Nephron progenitor cell (in vitro differentiated cells): Measurements from ENCODE around the gene ESRRG.

Source experiments
- DNase-seq: peaks from one replicate; pipeline ENCODE4 v3.0.0; 2021
- H3K27ac Mint-ChIP-seq: 2 replicates; pipeline ENCODE4 v1.8.0; 2021; ENCODE audit warnings: mild to moderate bottlenecking, moderate library complexity, mixed read lengths
- H3K27me3 Mint-ChIP-seq: 2 replicates; pipeline ENCODE4 v1.8.0; 2021; ENCODE audit warnings: mild to moderate bottlenecking, low read depth, mixed read lengths; ENCODE audit not compliant: poor library complexity
- H3K36me3 Mint-ChIP-seq: 2 replicates; pipeline ENCODE4 v1.8.0; 2021; ENCODE audit warnings: low read depth, mixed read lengths
- H3K4me1 Mint-ChIP-seq: 2 replicates; pipeline ENCODE4 v1.8.0; 2021; ENCODE audit warnings: mixed read lengths
- H3K4me3 Mint-ChIP-seq: 2 replicates; pipeline ENCODE4 v1.8.0; 2021; ENCODE audit warnings: mild to moderate bottlenecking, moderate library complexity, mixed read lengths
- H3K9me3 Mint-ChIP-seq: 2 replicates; pipeline ENCODE4 v1.8.0; 2021; ENCODE audit warnings: mild to moderate bottlenecking, moderate library complexity, mixed read lengths
- TF ChIP-seq, protein P1 (sequence below): fragments of 200-600 bp; sonication (generic); IDR thresholded peaks from 2 replicates; pipeline ENCODE4 v1.5.0; 2021; ENCODE audit warnings: antibody characterized with exemption

The ESRRG gene

DNA sequence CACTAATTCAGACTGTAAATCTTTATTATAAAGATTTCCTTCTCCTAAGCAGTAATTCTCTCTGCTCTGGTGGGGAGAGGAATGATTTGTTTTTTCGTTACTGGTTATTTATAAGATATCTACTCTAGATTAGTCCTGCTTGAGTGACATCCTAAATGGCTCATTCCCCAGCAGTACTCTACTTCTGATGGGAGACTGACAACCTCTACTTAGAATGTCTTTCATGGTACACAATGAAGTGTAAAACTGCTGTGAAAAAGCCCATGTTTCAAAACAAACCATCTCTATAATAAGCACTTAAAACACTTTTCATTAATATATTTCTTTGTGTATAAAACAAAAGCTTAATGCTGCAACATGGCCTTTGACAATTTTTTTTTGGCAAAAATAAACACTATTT is 33.9 kb upstream of the ESRRG start:
- Mint-ChIP-seq H3K4me3 (no peak overlapping the region), H3K4me1 (peaks cover 12% of the 10 kb centered on the region), H3K27ac (no peak overlapping the region), H3K36me3 (no peaks in the 10 kb centered on the region), H3K9me3 (no peaks in the 10 kb centered on the region), H3K27me3 (peaks cover 2% of the 10 kb centered on the region)
- TF ChIP-seq, protein P1, sequence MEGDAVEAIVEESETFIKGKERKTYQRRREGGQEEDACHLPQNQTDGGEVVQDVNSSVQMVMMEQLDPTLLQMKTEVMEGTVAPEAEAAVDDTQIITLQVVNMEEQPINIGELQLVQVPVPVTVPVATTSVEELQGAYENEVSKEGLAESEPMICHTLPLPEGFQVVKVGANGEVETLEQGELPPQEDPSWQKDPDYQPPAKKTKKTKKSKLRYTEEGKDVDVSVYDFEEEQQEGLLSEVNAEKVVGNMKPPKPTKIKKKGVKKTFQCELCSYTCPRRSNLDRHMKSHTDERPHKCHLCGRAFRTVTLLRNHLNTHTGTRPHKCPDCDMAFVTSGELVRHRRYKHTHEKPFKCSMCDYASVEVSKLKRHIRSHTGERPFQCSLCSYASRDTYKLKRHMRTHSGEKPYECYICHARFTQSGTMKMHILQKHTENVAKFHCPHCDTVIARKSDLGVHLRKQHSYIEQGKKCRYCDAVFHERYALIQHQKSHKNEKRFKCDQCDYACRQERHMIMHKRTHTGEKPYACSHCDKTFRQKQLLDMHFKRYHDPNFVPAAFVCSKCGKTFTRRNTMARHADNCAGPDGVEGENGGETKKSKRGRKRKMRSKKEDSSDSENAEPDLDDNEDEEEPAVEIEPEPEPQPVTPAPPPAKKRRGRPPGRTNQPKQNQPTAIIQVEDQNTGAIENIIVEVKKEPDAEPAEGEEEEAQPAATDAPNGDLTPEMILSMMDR, result no peak
- no peak for DNase-seq

DNA sequence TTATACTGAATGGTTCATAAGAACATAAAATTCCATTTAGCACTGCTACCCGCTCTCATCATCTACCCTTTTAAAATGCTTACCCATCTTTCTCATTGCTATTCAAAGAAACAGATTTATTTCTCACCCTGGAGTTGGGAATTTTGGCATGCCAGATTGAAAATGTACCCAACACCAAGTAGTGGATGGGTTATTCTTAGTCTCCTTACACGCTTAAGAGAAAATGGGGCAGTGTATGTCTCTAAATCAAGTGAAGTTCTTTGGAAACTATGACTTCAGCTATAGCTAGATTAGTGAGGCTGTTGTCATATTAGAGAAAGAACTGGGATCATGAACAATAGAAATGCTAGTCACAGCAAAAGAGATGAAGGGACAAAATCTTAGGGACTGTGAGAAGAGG is 27.7 kb upstream of the ESRRG start:
- H3K36me3 Mint-ChIP-seq, result no peaks in the 10 kb centered on the region
- no peaks in the 10 kb centered on the region for H3K9me3 Mint-ChIP-seq
- DNase-seq, result no peak
- H3K4me3 Mint-ChIP-seq, result no peak overlapping the region
- no peaks in the 10 kb centered on the region for H3K27me3 Mint-ChIP-seq
- peaks cover 12% of the 10 kb centered on the region for H3K4me1 Mint-ChIP-seq
- TF ChIP-seq, protein P1, result no peak
- no peak overlapping the region for H3K27ac Mint-ChIP-seq

DNA sequence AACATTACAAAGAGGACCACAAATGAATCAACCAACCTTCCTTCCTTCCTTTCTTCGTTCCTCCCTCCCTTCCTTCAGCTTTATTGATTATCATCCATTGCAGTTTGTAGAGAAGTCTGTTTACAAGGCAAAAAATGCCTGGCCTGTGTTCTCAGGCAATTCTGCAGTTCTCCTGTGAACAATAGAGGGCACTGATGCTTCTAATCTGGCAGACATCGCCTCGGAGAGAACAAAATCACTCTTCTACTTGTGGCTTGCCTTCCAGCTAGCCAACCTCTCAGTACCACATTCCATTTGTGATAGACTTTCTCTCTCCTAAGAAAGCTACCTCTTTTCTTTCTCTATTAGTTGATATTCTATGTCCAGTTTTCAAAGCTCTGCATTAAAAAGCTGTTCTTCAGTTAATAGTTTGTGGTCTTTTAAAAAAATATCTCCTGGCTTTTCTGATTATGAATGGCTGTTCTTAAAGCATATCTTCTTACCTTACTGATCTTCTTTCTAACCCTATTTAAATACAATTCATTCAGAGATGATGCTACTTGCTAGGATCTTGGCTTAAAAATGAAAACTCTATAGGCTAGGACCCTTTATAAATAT is 26.9 kb upstream of the ESRRG start:
- Mint-ChIP-seq H3K9me3 (no peaks in the 10 kb centered on the region), H3K27me3 (no peaks in the 10 kb centered on the region), H3K4me1 (peaks cover 12% of the 10 kb centered on the region), H3K4me3 (no peak overlapping the region), H3K36me3 (no peaks in the 10 kb centered on the region), H3K27ac (no peak overlapping the region)
- TF ChIP-seq, protein P1, result peak; percentile 62
- peak; percentile 31 for DNase-seq

DNA sequence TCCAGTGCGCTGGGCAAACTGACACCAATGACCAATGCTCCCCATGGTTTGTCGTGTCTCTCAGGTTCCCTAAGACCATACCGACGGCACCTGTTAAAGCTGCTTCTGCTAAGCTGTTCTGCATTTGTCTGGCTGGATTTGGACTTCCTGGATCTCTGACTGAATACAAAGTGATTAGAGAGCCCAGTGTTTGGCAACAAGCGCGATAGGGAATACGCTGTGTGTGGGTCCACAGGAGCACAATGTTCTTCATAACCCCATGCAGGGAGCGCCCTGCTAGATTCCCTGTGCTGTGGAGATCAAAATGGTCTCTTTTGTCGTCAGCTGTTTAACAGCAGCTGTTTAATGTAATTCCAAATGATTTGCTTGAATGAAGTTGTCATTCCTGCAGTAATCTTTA is 26.0 kb upstream of the ESRRG start:
- Mint-ChIP-seq H3K36me3 (no peaks in the 10 kb centered on the region), H3K9me3 (no peaks in the 10 kb centered on the region), H3K27ac (no peak overlapping the region), H3K4me3 (no peak overlapping the region), H3K27me3 (no peaks in the 10 kb centered on the region), H3K4me1 (peaks cover 9% of the 10 kb centered on the region)
- TF ChIP-seq, protein P1, result no peak
- DNase-seq, result no peak

DNA sequence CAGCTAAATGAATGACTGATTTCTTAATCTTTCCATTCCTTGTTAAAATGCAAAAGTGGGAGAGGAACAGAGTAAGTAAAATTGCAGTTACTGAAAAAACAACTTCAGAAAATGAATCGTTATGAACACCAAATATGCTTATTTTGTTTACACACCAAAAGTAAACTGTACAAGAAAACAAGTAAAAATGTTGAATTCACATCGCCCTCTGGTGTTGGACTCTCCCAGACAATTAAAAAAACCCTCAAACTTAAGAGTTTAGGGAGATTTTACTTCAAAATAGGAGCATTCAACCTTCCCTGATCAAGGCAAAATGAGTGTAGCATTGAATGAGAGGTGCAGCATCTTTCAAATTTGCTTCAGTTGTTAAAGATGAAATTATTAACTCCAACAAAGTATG is 19.4 kb upstream of the ESRRG start:
- Mint-ChIP-seq H3K4me1 (peaks cover 10% of the 10 kb centered on the region), H3K27ac (no peak overlapping the region), H3K9me3 (no peaks in the 10 kb centered on the region), H3K27me3 (no peaks in the 10 kb centered on the region), H3K36me3 (no peaks in the 10 kb centered on the region), H3K4me3 (no peak overlapping the region)
- DNase-seq, result no peak
- TF ChIP-seq, protein P1, result peak; percentile 42

DNA sequence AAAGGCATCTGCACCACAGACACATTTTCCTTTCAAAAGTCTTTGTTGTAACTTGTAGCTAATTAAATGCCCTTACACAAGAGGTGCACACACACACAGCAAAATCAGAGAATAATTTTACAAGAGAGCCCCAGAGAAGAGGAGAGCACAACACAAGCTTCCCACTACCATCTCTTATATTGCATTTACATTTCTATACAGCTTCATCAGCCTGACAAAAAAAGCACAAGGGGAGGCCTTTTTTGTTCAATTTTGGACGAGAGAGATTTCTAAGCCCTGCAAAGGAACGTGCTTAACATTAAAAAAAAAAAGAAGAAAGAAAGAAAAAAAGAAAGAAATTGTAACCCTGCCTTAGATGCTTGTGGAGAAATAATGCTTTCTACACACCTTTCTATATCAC is 17.1 kb upstream of the ESRRG start:
- no peak overlapping the region for H3K27ac Mint-ChIP-seq
- no peaks in the 10 kb centered on the region for H3K9me3 Mint-ChIP-seq
- no peak overlapping the region for H3K4me3 Mint-ChIP-seq
- peaks cover 10% of the 10 kb centered on the region for H3K4me1 Mint-ChIP-seq
- no peak for DNase-seq
- H3K36me3 Mint-ChIP-seq, result no peaks in the 10 kb centered on the region
- no peaks in the 10 kb centered on the region for H3K27me3 Mint-ChIP-seq
- TF ChIP-seq, protein P1, result no peak
